Mammary epithelial cell (primary cell): Measurements from ENCODE around the gene SEC14L3.

ENCODE experiments used
- EZH2 ChIP-seq: IDR thresholded peaks from 2 replicates; pipeline ENCODE4 v1.6.1; 2012; ENCODE audit warnings: low read length, inconsistent platforms, borderline replicate concordance
- TF ChIP-seq, protein P1 (sequence below), 2 donors: IDR thresholded peaks in 1 of 2; conservative IDR thresholded peaks in 1 of 2; 2 replicates each; pipeline ENCODE4 v1.5.1; 2011 to 2012; ENCODE audit warnings: inconsistent platforms in 2 of 2, low read length in 2 of 2, mild to moderate bottlenecking in 2 of 2, control low read depth in 1 of 2, low read depth in 1 of 2; ENCODE audit not compliant: insufficient read depth in 1 of 2; ENCODE audit errors: extremely low read depth in 1 of 2

GRCh38 chr22:30424534-30425326 lies 47.1 kb downstream of the SEC14L3 start:
- TF ChIP-seq, protein P1, sequence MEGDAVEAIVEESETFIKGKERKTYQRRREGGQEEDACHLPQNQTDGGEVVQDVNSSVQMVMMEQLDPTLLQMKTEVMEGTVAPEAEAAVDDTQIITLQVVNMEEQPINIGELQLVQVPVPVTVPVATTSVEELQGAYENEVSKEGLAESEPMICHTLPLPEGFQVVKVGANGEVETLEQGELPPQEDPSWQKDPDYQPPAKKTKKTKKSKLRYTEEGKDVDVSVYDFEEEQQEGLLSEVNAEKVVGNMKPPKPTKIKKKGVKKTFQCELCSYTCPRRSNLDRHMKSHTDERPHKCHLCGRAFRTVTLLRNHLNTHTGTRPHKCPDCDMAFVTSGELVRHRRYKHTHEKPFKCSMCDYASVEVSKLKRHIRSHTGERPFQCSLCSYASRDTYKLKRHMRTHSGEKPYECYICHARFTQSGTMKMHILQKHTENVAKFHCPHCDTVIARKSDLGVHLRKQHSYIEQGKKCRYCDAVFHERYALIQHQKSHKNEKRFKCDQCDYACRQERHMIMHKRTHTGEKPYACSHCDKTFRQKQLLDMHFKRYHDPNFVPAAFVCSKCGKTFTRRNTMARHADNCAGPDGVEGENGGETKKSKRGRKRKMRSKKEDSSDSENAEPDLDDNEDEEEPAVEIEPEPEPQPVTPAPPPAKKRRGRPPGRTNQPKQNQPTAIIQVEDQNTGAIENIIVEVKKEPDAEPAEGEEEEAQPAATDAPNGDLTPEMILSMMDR (conservative IDR thresholded peaks at IDR 0.05 in 1 of 2, IDR thresholded peaks at IDR 0.05 in 1 of 2; ENCODE audit: extremely low read depth in 1 of 2, insufficient read depth in 1 of 2, low read depth in 1 of 2, low read length in 2 of 2): no peak
- no peak for TF ChIP-seq EZH2
